ENCODE results near the gene SGMS2.

The SGMS2 gene

DNA sequence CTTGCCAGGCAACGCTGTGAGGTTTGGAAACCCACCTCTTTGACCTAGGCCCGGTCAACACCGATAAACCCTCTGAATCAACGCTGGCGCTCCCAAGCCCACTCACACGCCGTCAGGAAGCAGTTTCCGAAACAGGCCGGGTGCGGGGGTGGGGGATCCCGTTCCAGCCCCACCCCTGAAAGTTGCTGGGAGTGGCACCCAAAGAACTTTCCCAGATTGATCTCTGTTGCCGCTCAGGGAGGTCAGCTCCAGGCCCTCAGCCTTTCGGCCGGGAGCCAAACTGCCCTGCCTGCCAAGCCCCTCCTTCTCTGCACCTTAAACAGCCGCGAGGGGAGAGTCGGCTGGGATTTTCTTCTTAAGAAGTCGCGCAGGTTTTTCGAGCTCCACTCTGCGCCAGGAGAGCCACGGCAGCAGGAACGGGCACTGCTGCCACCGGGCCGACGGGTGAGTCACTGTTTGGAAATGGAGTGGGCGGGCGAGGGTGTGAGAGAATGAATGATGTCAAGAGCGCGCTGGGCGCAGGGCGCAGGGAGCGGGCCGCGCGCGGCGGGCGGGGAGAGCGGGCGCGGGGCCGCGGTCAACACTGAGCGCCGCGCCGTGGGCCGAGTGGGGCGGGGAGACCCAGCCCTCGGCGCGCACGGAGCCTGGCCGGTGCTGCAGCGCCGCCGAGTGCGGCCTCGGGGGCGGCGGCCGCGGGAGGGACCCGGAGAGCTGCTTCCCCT, at the start of gene SGMS2:
SGMS2 (plus strand) TSS at position 583 of the 722 bp plus-strand sequence. CDS start 70,622 bp downstream, outside the sequence.
- FAIRE-seq, result no peak

DNA sequence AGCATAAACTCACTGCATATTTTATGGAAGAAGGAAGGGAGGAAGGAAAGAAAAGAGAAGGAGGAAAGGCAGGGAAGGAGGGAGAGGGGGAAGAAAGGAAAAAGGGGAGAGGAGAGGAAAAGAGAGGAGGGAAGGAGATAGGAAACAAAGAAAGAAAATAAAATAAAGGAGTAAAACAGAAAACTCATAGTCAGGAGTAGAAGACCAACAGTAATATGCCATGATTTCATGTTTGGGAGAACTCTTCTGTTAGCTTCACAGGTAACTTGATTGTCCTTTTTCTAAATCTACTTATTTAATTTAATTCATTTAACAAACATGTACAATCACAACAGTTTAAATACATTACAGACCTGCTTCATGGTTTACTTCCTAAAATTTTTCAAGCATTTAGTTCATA, 46.8 kb upstream of the SGMS2 start:
- FAIRE-seq, result no peak

DNA sequence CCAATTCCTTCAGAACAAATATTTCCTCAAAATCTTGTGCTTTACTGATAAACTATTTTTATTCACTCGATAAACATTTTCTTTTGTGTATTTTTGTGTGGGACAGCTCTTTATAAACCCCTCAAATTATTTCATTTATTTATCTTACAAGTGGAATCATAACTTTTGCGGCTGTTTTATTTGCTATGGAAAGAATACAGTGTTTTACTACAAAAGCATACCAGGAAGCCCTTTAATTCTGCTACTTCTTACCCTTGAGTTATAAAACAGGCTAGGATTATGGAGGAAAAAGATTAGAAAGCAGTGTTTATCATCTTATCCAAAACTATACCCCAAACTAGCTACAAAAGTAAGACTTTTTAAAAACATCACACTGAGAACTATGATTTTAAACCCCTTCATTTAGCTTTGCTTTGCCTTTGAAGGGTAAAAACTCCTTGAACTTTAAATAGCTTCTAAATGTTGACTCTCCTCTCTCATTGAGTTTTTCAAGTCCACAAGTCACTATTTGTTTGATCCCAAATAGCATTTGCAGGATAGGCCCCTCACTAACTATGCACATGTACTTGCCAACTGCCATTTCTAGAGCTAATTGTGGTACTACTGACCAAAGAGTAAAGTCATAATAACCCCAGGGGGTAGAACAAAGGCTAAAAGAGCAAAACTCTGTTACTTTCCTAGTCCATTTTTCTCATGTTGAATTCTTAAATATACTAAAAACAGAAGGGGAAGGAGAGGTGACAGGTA, 45.8 kb upstream of the SGMS2 start:
- no peak for FAIRE-seq

DNA sequence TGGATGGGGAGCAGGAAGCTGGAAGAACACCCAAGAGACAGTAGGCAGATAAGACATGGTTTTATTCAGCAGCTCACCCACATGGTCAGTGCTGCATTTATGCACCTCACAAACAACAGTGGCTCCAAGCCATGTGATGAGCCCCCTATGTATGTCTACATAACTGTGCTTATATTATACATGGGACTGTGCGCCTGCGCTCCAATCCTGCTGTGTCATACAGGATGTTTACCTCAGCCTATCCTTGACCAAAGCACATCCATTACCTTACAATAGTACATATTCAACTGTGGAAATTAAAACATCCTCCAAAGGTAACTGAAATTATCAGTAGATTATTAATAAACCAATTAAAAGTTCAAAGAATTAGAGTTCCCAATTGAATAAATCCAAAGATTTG, 44.1 kb upstream of the SGMS2 start:
- no peak for FAIRE-seq

DNA sequence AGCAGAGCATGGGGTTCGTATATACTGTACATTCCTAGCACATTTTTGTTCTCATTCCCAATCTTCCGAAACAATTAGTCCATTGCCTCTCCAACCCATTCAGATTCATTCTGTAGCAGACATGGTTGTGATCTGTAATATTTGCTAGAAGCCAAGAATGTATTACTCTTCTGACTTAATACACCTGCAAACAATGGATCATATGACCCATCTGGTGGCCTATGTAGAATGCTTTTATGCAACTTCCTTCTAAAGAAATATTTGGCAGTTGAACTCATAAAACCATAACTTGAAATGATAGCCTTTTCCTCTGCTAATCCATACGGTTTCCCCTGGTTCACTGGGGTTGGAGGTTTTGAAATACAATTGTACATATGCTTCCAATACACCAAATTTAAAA, 32.8 kb upstream of the SGMS2 start:
- no peak for FAIRE-seq

DNA sequence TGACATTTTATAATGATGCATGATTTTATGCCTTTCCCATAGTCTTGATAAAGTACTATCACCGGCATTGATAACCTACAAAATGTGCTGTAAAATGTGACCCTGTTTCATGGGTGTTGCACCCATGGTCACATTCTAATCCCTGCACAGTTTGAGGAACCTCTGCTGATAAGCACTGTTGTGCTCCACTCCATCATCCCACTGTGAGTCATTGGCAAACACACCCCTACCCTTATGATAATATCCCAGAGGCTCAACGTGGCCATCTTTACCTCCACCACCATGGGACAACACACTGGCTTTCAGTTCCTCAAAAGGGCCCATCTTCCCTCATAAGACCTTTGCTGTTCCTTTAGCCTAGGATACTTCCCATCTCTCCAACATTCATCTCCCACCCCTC, 32.0 kb upstream of the SGMS2 start:
- FAIRE-seq, result no peak

DNA sequence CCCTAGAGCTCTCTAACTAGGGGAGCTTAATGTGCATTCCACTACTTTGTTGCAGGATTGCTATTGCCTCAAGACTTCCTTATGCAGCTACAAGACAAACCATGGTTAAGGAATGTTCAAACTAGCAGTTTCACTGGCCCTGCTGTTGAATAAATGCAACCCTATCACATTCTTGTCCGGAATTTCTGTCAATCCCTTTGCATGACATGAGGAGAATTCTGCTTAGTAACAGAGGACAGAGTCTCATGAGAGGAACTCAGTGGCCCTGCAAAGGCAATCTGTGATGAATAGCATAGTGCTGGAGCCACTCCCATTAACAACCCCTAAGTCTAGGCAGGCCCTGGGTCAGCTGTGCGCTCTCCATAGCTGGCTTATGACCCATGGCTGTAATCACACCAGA, 30.7 kb upstream of the SGMS2 start:
- FAIRE-seq, result no peak

DNA sequence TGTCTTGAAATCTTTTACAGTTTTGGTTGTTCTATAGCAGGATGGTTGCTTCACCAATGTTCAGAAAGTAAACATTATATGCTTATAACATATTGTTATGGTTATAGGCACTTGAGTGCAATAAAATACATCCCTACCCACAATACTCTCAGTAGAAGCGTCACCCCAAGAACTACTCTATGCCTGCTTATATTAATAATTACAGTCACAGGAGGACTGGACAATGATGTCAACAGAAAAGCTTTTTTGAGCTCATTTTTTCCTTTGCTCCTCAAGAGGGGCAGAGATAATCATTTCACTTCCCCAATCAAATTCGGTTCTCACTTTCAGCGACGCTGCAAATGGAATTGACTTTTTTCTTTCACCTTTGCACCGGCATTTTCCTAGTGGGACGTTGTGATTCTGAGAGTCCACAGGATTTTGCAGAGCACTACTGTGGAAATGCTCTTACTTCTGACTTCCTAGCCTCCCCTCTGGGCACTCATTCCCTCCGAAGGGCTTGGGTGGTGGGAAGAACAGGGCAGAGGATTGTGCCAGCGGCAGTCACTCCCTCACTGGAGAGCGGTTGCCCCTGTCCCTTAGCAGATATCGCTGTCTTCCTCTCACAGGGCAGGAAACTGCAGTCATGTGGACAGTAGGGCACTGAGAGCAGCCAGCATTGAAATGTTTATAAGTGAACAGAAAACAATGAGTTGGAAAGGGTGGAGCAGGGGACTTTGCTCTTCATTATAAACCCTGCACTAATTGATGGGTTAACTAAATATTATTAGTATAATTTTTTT, 24.9 kb upstream of the SGMS2 start:
- FAIRE-seq, result no peak

DNA sequence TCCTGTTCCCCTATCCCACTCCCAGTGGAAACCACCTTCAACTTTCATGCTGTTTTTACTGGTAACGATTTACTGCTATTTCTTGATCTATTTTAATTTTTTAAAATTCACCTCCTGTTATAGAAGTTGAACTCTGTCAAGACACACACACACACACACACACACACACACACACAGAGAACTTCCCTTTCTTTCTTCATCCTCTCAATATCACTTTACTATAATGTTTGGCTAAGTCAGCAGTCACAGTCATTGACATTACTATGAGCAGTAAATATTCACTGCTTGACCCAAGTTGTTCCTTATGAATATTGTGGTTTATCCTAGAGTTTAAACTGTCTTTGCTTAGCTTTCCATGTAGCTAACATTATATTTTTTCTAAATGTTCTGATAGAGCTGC, 24.0 kb upstream of the SGMS2 start:
- FAIRE-seq, result no peak

DNA sequence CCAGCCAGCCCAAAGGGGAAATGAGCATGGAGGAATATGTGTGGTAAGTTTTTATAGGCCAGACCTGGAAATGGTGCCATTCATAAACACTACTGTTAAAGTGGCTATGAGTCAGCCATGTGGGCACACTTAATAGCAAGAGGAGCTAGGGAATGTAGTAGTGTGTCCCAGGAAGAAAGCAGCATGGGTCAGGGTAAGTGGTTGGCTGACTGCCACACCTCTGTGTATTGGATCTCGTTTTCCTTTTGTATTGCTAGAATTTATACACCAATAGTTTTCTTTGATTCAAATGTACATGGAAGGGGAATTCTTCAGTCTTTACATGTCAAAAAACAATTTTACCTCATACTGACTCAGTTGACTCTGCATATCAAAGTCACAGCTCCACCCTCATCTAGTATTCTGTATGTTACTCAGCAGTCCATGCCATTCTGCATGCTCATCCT, 22.9 kb upstream of the SGMS2 start:
- no peak for FAIRE-seq

DNA sequence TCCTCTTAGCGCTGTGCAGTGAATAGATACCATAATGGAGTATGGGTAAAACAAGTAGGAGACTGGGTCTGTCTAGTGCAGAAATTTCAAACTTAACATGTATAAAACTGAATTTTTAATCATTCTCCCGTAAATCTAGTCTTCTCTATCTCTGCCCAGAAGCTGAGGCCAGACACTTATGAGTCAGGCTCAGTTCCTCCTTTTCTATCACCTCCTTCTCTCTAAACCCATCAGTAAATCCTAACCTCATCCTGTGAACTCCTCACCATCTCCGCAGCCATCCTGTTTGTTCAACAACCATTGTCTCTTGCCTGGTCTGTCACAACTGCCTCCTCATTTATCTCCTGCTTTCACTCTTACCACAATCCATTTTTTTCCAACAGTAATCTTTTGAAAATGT, 19.8 kb upstream of the SGMS2 start:
- FAIRE-seq, result no peak

DNA sequence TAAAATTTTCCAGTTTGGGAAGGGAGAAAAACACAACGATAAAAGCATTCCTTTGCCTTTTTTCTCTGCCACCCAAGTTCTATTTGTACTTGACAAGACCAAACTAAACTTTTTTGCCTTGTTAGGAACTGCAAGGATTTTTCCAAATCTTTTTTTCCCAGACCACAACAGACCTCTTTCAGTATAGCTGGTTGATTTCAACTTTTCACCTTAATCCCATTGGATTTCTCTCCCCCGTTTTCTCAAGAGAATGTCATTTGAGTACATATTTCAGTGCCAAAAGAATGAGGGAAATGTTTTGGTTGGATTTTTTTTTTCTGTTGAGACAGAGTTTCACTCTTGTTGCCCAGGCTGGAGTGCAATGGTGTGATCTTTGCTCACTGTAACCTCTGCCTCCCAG, 18.5 kb upstream of the SGMS2 start:
- FAIRE-seq, result no peak

DNA sequence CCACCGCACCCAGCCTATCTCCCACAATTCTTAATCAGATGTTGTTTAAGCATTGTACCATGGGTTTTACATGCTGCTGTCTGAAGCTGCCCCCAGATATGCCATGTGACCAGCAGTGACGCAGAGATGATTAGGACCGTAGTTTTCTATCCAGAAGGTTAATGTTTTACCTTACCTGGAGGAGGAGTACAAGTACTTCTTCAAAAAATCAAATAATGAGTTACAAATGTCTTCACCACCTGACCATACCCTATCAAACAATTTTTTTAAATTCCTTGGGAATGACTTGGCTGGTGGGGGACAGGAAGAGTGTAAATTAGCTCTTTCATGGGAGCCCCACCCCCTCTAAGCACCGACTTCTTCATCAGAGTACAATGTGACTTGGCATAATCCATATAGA, 16.2 kb upstream of the SGMS2 start:
- FAIRE-seq, result no peak

DNA sequence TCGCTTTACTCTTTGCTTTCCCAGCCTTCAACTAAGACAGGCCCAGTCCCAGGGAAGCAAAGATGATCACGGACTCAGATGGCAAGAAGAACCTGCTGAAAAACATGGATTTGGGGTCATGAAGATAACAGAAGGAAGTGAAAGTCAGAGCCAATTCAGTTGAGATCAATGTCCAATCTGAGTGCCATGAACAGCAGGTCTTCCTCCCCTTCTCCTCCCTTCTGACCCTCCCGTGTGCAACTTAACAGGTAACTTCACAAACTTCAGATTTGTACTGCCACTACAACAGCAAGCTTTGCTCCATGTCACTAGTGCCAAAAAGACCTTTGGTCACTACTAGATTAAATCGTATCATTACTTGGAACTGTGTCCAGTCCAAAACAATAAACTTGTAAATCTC, 15.5 kb upstream of the SGMS2 start:
- FAIRE-seq, result no peak

DNA sequence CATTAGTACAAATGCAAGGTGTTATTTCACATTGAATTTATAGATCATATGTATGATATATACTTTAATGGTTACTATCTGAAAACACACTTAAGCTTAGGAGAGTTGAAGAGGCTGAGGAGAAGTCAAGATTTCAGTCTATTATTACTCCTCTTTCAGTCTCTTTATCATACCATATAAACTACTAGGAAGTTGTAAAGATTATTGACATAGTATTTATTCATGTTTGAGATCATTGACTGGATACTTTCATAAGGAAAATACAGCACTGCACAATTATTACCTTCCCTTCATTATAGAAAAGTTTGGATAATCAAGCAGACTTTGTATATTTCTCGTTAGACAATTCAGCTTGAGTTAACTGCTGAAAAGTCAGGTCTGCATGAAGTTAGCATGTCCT, 10.0 kb upstream of the SGMS2 start:
- FAIRE-seq, result no peak

DNA sequence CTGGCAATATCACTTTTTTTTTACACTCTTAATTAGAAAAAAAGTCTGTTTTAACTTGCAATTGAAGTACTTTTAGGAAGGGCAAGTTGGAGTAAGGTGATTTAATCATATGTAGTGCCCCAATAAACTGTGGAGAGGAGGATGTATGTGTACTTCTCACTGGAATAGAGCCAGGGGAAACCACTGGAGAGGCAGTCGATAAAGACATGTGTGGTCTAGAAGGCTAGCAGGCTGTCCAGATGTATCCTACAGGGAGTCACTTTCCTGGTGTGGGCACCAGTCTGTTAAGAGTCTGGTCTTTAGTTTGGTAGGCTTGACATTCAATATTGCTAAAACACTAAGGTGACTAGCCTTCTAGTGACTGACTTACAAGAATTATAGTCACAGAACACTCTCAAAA, 9.6 kb upstream of the SGMS2 start:
- no peak for FAIRE-seq

DNA sequence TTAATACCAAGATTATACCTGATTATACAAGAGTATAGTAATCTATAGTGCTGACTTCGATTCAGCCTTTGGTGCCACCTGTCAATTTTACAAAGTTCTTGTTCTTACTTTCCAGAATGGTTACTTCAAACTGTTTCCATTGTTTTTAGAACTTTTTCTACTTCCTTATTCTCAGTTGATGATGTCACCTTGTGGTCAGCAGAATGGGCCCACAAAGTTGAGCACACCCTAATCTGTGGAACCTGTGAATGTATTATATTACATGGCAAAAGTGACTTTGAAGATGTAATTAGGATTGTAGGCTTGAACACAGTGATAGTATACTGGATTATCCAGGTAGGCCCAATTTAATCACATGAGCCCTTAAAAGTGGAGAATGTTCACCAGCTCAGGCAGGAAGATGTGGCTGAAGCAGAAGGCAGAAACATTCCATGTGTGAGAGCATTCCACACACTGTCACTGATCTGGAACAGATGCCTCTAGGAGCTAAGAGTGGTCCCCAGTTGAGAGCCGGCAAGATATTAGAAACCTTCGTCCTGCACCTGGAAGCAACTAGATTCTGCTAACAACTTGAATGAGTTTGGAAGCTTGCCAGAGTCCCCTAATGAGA, 6.3 kb upstream of the SGMS2 start:
- FAIRE-seq, result no peak

DNA sequence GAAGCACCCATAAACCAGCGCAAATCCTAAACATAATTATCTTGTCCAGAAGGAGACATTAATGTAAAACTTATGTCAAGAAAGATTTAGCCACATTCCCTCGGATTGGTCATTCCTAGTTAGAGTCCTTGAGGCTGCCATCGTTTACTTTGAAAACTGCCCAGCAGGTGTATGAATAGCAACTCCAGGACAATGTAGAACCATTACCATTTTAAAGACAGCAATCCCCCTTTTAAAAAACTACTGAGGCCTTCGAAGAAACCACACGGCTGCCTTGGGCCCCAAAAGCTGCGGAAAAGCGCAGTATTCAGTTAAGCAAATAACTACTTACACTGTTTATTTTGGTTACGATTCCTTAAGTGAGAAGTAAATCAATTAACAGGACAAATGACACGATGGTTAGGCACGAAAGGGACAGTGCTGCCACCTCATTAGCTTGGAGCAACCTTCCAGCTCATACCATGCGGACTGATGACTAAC, 822 bp upstream of the SGMS2 start:
- no peak for FAIRE-seq

DNA sequence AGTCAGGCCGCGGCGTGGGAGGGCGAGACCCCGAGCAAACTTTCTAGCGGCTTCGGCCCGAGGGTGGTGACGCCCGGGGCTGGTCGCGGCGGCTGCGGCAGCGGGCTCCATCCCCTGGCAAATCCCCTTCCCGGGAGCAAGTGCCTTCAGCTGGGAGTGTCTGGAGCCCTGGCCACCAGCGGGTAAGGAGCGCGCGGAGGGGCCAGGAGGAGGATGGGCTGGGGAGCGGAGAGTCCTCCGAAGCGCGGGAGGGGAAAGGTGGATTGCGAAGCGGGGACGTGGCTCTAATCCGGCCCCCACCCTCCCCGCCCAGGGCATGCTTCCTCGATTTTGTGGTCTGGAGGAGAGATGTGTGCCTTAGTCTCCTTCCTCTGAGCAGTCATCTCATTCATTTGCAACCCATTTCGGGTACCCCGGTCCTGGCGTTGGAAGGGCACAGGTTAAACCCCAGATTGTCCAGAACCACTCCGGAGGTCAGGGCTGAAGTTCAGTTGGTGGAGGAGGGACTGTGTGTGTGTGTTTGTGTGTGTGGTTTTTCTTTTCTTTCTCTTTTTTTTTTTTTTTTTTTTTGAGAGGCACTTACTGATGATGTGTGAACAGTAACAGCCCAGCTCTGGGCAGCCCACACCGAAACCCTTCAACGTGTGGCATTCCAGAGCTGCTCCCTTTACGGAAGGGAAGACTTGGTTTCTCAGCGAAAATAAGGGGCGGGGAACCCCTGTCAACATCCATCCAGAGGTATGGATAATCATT, 516 bp downstream of the SGMS2 start:
- FAIRE-seq, result no peak

DNA sequence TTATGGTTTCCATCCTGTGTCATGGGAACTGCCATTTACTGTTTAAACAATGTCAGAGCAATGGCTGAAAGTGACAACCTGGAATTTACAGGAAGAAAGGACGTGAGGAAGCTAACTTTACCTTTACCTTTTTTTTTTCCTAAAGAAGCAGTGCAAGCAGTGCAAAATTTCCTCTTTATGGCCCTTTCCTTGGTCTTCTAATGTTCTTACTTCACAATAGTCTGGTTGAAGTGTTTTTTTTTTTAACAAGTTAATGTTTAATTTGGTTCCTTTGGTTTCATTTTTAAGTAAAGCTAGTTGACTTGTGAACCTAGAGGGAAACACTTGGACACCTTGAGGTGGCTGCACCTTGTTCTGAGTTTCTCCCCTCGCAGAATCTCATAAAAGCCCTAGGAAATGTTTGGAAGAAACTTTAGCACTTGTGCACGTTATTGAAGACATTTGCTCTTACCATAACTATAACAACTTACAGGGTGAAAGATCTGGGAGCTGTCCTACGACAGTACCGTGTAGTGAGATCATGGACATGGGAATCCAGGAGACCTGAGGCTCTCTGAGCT, 1.8 kb downstream of the SGMS2 start:
- no peak for FAIRE-seq

DNA sequence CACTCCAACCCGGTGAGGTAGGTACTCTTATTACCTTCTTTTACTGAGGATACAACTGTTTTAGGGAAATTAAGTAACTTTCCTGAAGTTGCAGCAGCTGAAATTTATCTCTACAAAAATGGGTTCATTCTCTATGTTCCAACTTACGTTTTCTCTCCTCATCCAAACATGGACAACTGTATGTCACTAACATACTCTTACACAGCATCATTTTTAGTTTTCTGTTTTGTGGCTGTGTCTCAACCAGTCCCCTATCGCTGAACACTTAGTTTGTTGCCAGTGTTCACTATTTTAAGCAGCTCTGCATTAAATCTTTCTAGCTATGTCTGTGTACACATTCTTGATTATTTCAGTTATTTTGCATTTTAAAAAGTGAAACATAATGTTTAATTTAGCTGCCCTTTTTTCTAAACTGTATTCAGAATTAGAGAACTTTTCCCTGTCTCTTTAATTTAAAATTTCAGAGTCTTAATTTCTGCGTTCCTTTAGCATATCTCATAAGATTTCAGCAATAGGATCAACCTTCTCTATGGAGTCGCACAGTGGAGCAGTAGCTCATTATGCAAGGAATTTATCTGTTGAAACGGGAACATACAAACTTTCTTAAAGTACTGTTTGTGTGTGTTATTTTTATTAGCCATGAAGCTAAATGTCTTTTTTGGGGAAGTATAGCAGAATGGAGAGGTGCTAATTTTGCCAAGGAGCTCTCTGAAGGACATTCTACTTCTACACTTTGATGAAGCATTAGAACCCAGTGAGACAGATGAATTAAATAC, 3.8 kb downstream of the SGMS2 start:
- no peak for FAIRE-seq
